ENCODE results near the gene SNX10.

DNA sequence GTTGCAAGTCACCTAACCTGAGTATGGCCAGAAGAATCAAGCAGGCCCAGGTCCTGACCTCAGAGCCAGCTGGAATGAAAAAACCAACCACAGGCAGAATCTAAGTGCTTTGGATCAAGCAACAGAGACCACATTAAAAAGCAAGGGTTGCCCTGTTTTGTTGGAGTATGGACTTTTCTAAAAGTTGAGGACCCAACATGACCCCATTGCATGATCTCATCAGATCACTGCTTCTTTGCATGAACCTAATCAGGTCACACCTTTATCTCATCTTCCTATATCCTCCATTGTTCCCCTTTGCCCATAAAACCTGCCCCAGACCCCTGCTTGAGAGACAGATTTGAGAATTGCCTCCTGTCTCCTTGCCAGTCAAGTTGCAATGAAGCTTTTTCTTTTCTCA, 11.6 kb upstream of the SNX10 start:
- no peak for TF ChIP-seq POLR2AphosphoS5 (IDR thresholded peaks at IDR 0.05; ENCODE audit: insufficient read depth in 1 of 2, low read depth in 1 of 2)
- TF ChIP-seq, protein P1, sequence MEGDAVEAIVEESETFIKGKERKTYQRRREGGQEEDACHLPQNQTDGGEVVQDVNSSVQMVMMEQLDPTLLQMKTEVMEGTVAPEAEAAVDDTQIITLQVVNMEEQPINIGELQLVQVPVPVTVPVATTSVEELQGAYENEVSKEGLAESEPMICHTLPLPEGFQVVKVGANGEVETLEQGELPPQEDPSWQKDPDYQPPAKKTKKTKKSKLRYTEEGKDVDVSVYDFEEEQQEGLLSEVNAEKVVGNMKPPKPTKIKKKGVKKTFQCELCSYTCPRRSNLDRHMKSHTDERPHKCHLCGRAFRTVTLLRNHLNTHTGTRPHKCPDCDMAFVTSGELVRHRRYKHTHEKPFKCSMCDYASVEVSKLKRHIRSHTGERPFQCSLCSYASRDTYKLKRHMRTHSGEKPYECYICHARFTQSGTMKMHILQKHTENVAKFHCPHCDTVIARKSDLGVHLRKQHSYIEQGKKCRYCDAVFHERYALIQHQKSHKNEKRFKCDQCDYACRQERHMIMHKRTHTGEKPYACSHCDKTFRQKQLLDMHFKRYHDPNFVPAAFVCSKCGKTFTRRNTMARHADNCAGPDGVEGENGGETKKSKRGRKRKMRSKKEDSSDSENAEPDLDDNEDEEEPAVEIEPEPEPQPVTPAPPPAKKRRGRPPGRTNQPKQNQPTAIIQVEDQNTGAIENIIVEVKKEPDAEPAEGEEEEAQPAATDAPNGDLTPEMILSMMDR (IDR thresholded peaks at IDR 0.05) = no peak
